HL-60 (cell line): Measurements from ENCODE around the gene RAP2C.

ENCODE experiments used
- DNase-seq, 2 experiments: peaks; one replicate each; pipeline ENCODE4 v3.0.0-alpha.2; 2010 to 2020; ENCODE audit warnings: low read depth in 1 of 2, low spot score in 1 of 2
- H3K27ac ChIP-seq: fragments of 250-450 bp; sonication (Bioruptor Pico); replicated peaks from 2 replicates; pipeline ENCODE4 v1.5.1; 2020; ENCODE audit warnings: mild to moderate bottlenecking, moderate library complexity
- H3K27me3 ChIP-seq: fragments of 250-450 bp; sonication (Bioruptor Pico); 2 replicates; pipeline ENCODE4 v1.5.1; 2021; ENCODE audit warnings: mild to moderate bottlenecking, moderate library complexity; ENCODE audit not compliant: insufficient read depth, poor library complexity, severe bottlenecking
- H3K4me3 ChIP-seq: replicated peaks from 2 replicates; pipeline ENCODE4 v1.5.1; 2011; ENCODE audit warnings: mild to moderate bottlenecking, control low read depth, low read length; ENCODE audit not compliant: insufficient read depth
- CTCF ChIP-seq: IDR thresholded peaks from one replicate; pipeline ENCODE4 v1.5.1; 2011; ENCODE audit warnings: low read length, control low read depth, inconsistent platforms; ENCODE audit not compliant: insufficient read depth
- GABPA ChIP-seq: IDR thresholded peaks from 2 replicates; pipeline ENCODE4 v1.6.1; 2012; ENCODE audit warnings: low read depth
- POLR2AphosphoS5 ChIP-seq: IDR thresholded peaks from 2 replicates; pipeline ENCODE4 v1.6.1; 2012; ENCODE audit warnings: low read depth
- REST ChIP-seq: IDR thresholded peaks from 2 replicates; pipeline ENCODE4 v1.6.1; 2012; ENCODE audit warnings: low read depth; ENCODE audit not compliant: insufficient replicate concordance
- SPI1 ChIP-seq: IDR thresholded peaks from 2 replicates; pipeline ENCODE4 v1.6.1; 2012; ENCODE audit warnings: low read depth, mild to moderate bottlenecking, borderline replicate concordance

RAP2C gene

GRCh38 chrX:132226169-132226568, 6.9 kb upstream of the RAP2C start:
- DNase-seq, result no peak
- no peak overlapping the region for H3K27ac ChIP-seq
- H3K27me3 ChIP-seq, result no peaks in the 10 kb centered on the region
- no peak overlapping the region for H3K4me3 ChIP-seq
- TF ChIP-seq POLR2AphosphoS5 (no peak), REST (no peak), GABPA (no peak), CTCF (no peak), SPI1 (no peak)

GRCh38 chrX:132218100-132218812, 991 bp downstream of the RAP2C start:
- H3K27ac ChIP-seq, result peak overlapping the region; percentile 99
- peak; percentile 43 to 82 for DNase-seq
- H3K4me3 ChIP-seq, result peak overlapping the region; percentile 58
- TF ChIP-seq POLR2AphosphoS5 (no peak), GABPA (peak; percentile 87)
- H3K27me3 ChIP-seq, result no peaks in the 10 kb centered on the region

GRCh38 chrX:132217203-132218073, 1.8 kb downstream of the RAP2C start:
- no peak for TF ChIP-seq GABPA
- no peak for TF ChIP-seq CTCF
- no peak for TF ChIP-seq POLR2AphosphoS5
- no peak; the same call in 1 of the 2 replicates for TF ChIP-seq SPI1
- TF ChIP-seq REST, result no peak
- Histone ChIP-seq H3K27ac (peak overlapping the region; percentile 99), H3K27me3 (no peaks in the 10 kb centered on the region), H3K4me3 (peak overlapping the region; percentile 58)
- peak; percentile 71 to 84 for DNase-seq

DNA sequence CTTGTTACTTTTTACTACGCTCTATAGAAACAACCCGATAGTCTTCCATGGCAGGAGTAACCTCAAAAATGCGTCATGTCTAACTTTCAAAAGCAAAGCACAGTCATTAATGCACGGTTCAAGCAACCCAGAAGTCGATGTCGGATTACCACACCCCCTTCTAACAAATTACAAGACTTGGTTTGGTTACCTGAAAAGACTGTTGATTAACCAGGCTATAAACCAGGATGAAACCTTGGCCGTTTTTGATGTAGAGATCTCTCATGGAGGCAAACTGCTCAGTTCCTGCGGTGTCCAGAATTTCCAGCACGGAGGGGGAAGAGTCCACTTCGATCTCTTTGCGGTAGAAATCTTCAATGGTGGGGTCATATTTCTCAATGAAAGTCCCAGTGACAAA, 2.4 kb downstream of the RAP2C start:
- peak overlapping the region; percentile 58 for H3K4me3 ChIP-seq
- peak overlapping the region; percentile 99 for H3K27ac ChIP-seq
- no peak for DNase-seq
- no peak for TF ChIP-seq SPI1
- TF ChIP-seq POLR2AphosphoS5, result no peak
- no peak for TF ChIP-seq GABPA
- TF ChIP-seq REST, result no peak
- no peak for TF ChIP-seq CTCF
- H3K27me3 ChIP-seq, result no peaks in the 10 kb centered on the region
